Neural progenitor cell (in vitro differentiated cells): ENCODE results near the gene RNPEPL1. TPM values are rescaled to one million over a fixed set of nuclear protein-coding genes. Genes with fewer than 3 reads are reported as not detected.
"Not testable (repeated sequence)": the region's sequence is repeated elsewhere in the genome, so short reads cannot be mapped to it uniquely, and the experiment has no call there.

Experiments used
- DNase-seq: peaks from one replicate; pipeline ENCODE4 v3.0.0-alpha.2; 2016; ENCODE audit warnings: low spot score
- H2AFZ ChIP-seq: fragments of 200-600 bp; sonication (generic); replicated peaks from 2 replicates; pipeline ENCODE4 v1.6.1; 2016; ENCODE audit warnings: antibody characterized with exemption
- H3F3A ChIP-seq: fragments of 200-600 bp; sonication (generic); 2 replicates; pipeline ENCODE4 v1.6.1; 2016; ENCODE audit warnings: antibody characterized with exemption, low read depth
- H3K27ac ChIP-seq: fragments of 200-600 bp; sonication (generic); 2 replicates; pipeline ENCODE4 v1.5.1; 2016; ENCODE audit warnings: mild to moderate bottlenecking
- H3K27me3 ChIP-seq: fragments of 200-600 bp; sonication (generic); 2 replicates; pipeline ENCODE4 v1.6.1; 2016; ENCODE audit warnings: mild to moderate bottlenecking, moderate library complexity
- H3K36me3 ChIP-seq: fragments of 200-600 bp; sonication (generic); 2 replicates; pipeline ENCODE4 v1.5.1; 2016
- H3K4me1 ChIP-seq: fragments of 200-600 bp; sonication (generic); 2 replicates; pipeline ENCODE4 v1.6.1; 2016; ENCODE audit warnings: mixed run types
- H3K4me2 ChIP-seq: fragments of 200-600 bp; sonication (generic); 2 replicates; pipeline ENCODE4 v1.6.1; 2016
- H3K4me3 ChIP-seq: fragments of 200-600 bp; sonication (generic); 2 replicates; pipeline ENCODE4 v1.5.1; 2016
- H3K79me2 ChIP-seq: fragments of 200-600 bp; sonication (generic); 2 replicates; pipeline ENCODE4 v1.6.1; 2016; ENCODE audit warnings: low read depth
- H3K9ac ChIP-seq: fragments of 200-600 bp; sonication (generic); 2 replicates; pipeline ENCODE4 v1.6.1; 2016
- H3K9me3 ChIP-seq: fragments of 200-600 bp; sonication (generic); 2 replicates; pipeline ENCODE4 v1.5.1; 2016; ENCODE audit warnings: low read depth
- H4K20me1 ChIP-seq: fragments of 200-600 bp; sonication (generic); 2 replicates; pipeline ENCODE4 v1.6.1; 2016; ENCODE audit warnings: low read depth
- H3K27ac Mint-ChIP-seq: 3 replicates; pipeline ENCODE4 v1.8.0; 2021; ENCODE audit warnings: mixed read lengths
- H3K27me3 Mint-ChIP-seq: 2 replicates; pipeline ENCODE4 v1.8.0; 2022; ENCODE audit warnings: low read depth, mild to moderate bottlenecking, inconsistent platforms, moderate library complexity, mixed read lengths; ENCODE audit not compliant: insufficient read depth
- H3K36me3 Mint-ChIP-seq: 3 replicates; pipeline ENCODE4 v1.8.0; 2021; ENCODE audit warnings: mixed read lengths
- H3K4me1 Mint-ChIP-seq: 3 replicates; pipeline ENCODE4 v1.8.0; 2021; ENCODE audit warnings: mixed read lengths
- H3K4me3 Mint-ChIP-seq: 3 replicates; pipeline ENCODE4 v1.8.0; 2021; ENCODE audit warnings: mild to moderate bottlenecking, moderate library complexity, mixed read lengths
- H3K9me3 Mint-ChIP-seq: 3 replicates; pipeline ENCODE4 v1.8.0; 2020; ENCODE audit warnings: mixed read lengths
- CTCF ChIP-seq: fragments of 200-600 bp; sonication (generic); IDR thresholded peaks from 2 replicates; pipeline ENCODE4 v1.5.1; 2017; ENCODE audit warnings: antibody characterized with exemption, mild to moderate bottlenecking
- EZH2 ChIP-seq: fragments of 200-600 bp; sonication (generic); IDR thresholded peaks from 2 replicates; pipeline ENCODE4 v1.6.1; 2017; ENCODE audit warnings: antibody characterized with exemption, mild to moderate bottlenecking, moderate library complexity
- EZH2phosphoT487 ChIP-seq: fragments of 200-600 bp; sonication (generic); IDR thresholded peaks from 2 replicates; pipeline ENCODE4 v1.6.1; 2017; ENCODE audit warnings: antibody characterized with exemption
- total RNA-seq: library from RNA; depleted of rRNA; stranded (reverse); fragments of >200 nt; gene quantifications from 2 replicates; pipeline ENCODE4 v1.2.3, GENCODE V29; 2015; ENCODE audit warnings: low replicate concordance

Gene RNPEPL1
- total RNA-seq, 1 donor from 2014 or later, result 2.7 TPM

- peaks cover 5% of the 10 kb centered on the region for H3K27me3 Mint-ChIP-seq
- TF ChIP-seq CTCF, result no peak
- no peaks in the 10 kb centered on the region for H3K9me3 ChIP-seq
- H2AFZ ChIP-seq, result no peak overlapping the region
- H3K36me3 ChIP-seq, result no peaks in the 10 kb centered on the region
- H3K79me2 ChIP-seq, result no peaks in the 10 kb centered on the region
- no peak overlapping the region for H3K4me3 Mint-ChIP-seq
- H3K27ac Mint-ChIP-seq, result no peak overlapping the region
- no peak for DNase-seq
- H3K4me2 ChIP-seq, result no peak overlapping the region
- no peak overlapping the region for H3K4me3 ChIP-seq
- H3K4me1 Mint-ChIP-seq, result no peaks in the 10 kb centered on the region
- no peak overlapping the region for H3K27ac ChIP-seq
- no peak overlapping the region for H3K9ac ChIP-seq
- no peaks in the 10 kb centered on the region for H3K27me3 ChIP-seq
- H3K36me3 Mint-ChIP-seq, result peaks cover 26% of the 10 kb centered on the region
- peaks cover 6% of the 10 kb centered on the region for H3K9me3 Mint-ChIP-seq
- no peaks in the 10 kb centered on the region for H4K20me1 ChIP-seq
- H3F3A ChIP-seq, result no peaks in the 10 kb centered on the region
- no peaks in the 10 kb centered on the region for H3K4me1 ChIP-seq
Observed at GRCh38 chr2:240538031-240538780, 30.1 kb upstream of the RNPEPL1 start.

GRCh38 chr2:240539101-240539500 is 29.2 kb upstream of the RNPEPL1 start:
- H3K9me3 Mint-ChIP-seq, H3K4me2 ChIP-seq, H3K4me1 ChIP-seq, H3K27ac ChIP-seq, H3K4me3 ChIP-seq, H3K9ac ChIP-seq, H2AFZ ChIP-seq, H3K4me3 Mint-ChIP-seq, H3K9me3 ChIP-seq, H3K79me2 ChIP-seq, DNase-seq, H3K27ac Mint-ChIP-seq, H3K27me3 Mint-ChIP-seq, H4K20me1 ChIP-seq, H3K27me3 ChIP-seq, H3K4me1 Mint-ChIP-seq, H3K36me3 ChIP-seq, H3F3A ChIP-seq: not testable (repeated sequence)
- H3K36me3 Mint-ChIP-seq, result peaks cover 28% of the 10 kb centered on the region

- no peak overlapping the region for H3K4me2 ChIP-seq
- no peaks in the 10 kb centered on the region for H3K4me1 ChIP-seq
- peaks cover 5% of the 10 kb centered on the region for H3K27me3 Mint-ChIP-seq
- no peaks in the 10 kb centered on the region for H3K9me3 ChIP-seq
- no peaks in the 10 kb centered on the region for H3K79me2 ChIP-seq
- no peak for DNase-seq
- H3K9ac ChIP-seq, result no peak overlapping the region
- TF ChIP-seq EZH2 (no peak), CTCF (no peak), EZH2phosphoT487 (no peak)
- H3K4me1 Mint-ChIP-seq, result no peaks in the 10 kb centered on the region
- peaks cover 5% of the 10 kb centered on the region for H3K36me3 ChIP-seq
- no peaks in the 10 kb centered on the region for H3K27me3 ChIP-seq
- no peak overlapping the region for H3K4me3 Mint-ChIP-seq
- no peak overlapping the region for H3K27ac Mint-ChIP-seq
- no peak overlapping the region for H3K27ac ChIP-seq
- no peak overlapping the region for H2AFZ ChIP-seq
- no peaks in the 10 kb centered on the region for H3F3A ChIP-seq
- H3K4me3 ChIP-seq, result no peak overlapping the region
- peaks cover 31% of the 10 kb centered on the region for H3K36me3 Mint-ChIP-seq
- H3K9me3 Mint-ChIP-seq, result peaks cover 10% of the 10 kb centered on the region
- no peaks in the 10 kb centered on the region for H4K20me1 ChIP-seq
Observed at GRCh38 chr2:240539906-240540305, 28.4 kb upstream of the RNPEPL1 start.

GRCh38 chr2:240551288-240551687 is 17.0 kb upstream of the RNPEPL1 start:
- H3K9ac ChIP-seq, result no peak overlapping the region
- no peak overlapping the region for H3K27ac ChIP-seq
- Mint-ChIP-seq H3K27ac (no peak overlapping the region), H3K27me3 (no peaks in the 10 kb centered on the region), H3K4me1 (no peaks in the 10 kb centered on the region), H3K9me3 (peaks cover 19% of the 10 kb centered on the region), H3K4me3 (no peak overlapping the region), H3K36me3 (peaks cover 23% of the 10 kb centered on the region)
- H4K20me1 ChIP-seq, result no peaks in the 10 kb centered on the region
- H3K4me1 ChIP-seq, result no peaks in the 10 kb centered on the region
- no peaks in the 10 kb centered on the region for H3K79me2 ChIP-seq
- H3K4me3 ChIP-seq, result no peak overlapping the region
- peaks cover 8% of the 10 kb centered on the region for H3K9me3 ChIP-seq
- H3K27me3 ChIP-seq, result no peaks in the 10 kb centered on the region
- no peaks in the 10 kb centered on the region for H3F3A ChIP-seq
- no peak overlapping the region for H3K4me2 ChIP-seq
- no peak for TF ChIP-seq EZH2phosphoT487
- TF ChIP-seq EZH2, result no peak
- TF ChIP-seq CTCF, result no peak
- DNase-seq, result no peak
- no peak overlapping the region for H2AFZ ChIP-seq
- no peaks in the 10 kb centered on the region for H3K36me3 ChIP-seq
